Liver (tissue), 9 donors: ENCODE results near the gene COL12A1. TPM values are rescaled to one million over a fixed set of nuclear protein-coding genes. Genes with fewer than 3 reads are reported as not detected.

Source experiments
- DNase-seq: peaks from one replicate; pipeline ENCODE4 v3.0.0-alpha.2; 2017; ENCODE audit warnings: low spot score
- H3K27ac ChIP-seq, 2 donors: one replicate each; pipeline ENCODE4 v1.7.0; 2013; ENCODE audit warnings: inconsistent platforms in 2 of 2, low read length in 2 of 2, control low read depth in 1 of 2, low read depth in 1 of 2, mild to moderate bottlenecking in 1 of 2
- H3K27me3 ChIP-seq, 4 donors: one replicate each; pipeline versions ENCODE4 v1.6.1 to v1.7.0; 2013; ENCODE audit warnings: low read length in 3 of 4, inconsistent platforms in 1 of 4, mild to moderate bottlenecking in 1 of 4, moderate library complexity in 1 of 4; ENCODE audit not compliant: control insufficient read depth in 4 of 4, insufficient read depth in 4 of 4
- H3K36me3 ChIP-seq, 4 donors: one replicate each; pipeline versions ENCODE4 v1.6.1 to v1.7.0; 2013; ENCODE audit warnings: low read length in 3 of 4, mild to moderate bottlenecking in 3 of 4, low read depth in 1 of 4, moderate library complexity in 1 of 4; ENCODE audit not compliant: control insufficient read depth in 4 of 4, insufficient read depth in 3 of 4
- H3K4me1 ChIP-seq, 4 donors: one replicate each; pipeline versions ENCODE4 v1.6.1 to v1.7.0; 2013; ENCODE audit warnings: low read length in 3 of 4, mild to moderate bottlenecking in 3 of 4, moderate library complexity in 1 of 4; ENCODE audit not compliant: control insufficient read depth in 4 of 4, insufficient read depth in 4 of 4
- H3K4me3 ChIP-seq, 3 donors: one replicate each; pipeline versions ENCODE4 v1.6.1 to v1.7.0; 2013; ENCODE audit warnings: low read length in 3 of 3, control low read depth in 1 of 3, low read depth in 1 of 3, mild to moderate bottlenecking in 1 of 3
- H3K9ac ChIP-seq, 2 donors: one replicate each; pipeline ENCODE4 v1.7.0; 2013; ENCODE audit warnings: low read length in 2 of 2, mild to moderate bottlenecking in 2 of 2, moderate library complexity in 2 of 2, control low read depth in 1 of 2, low read depth in 1 of 2
- H3K9me3 ChIP-seq, 4 donors: one replicate each; pipeline versions ENCODE4 v1.6.1 to v1.7.0; 2013; ENCODE audit warnings: low read length in 3 of 4; ENCODE audit not compliant: control insufficient read depth in 4 of 4
- EGR1 ChIP-seq, 2 donors: IDR thresholded peaks; 2 replicates each; pipeline ENCODE4 v1.6.1; 2016 to 2018; ENCODE audit warnings: antibody characterized with exemption in 2 of 2, low read depth in 2 of 2
- FOXA2 ChIP-seq: IDR thresholded peaks from 2 replicates; pipeline ENCODE4 v1.6.1; 2016; ENCODE audit warnings: antibody characterized with exemption
- HNF4A ChIP-seq, 2 donors: conservative IDR thresholded peaks; 2 replicates each; pipeline ENCODE4 v1.6.1; 2016; ENCODE audit warnings: antibody characterized with exemption in 2 of 2, mild to moderate bottlenecking in 2 of 2
- HNF4G ChIP-seq: IDR thresholded peaks from 2 replicates; pipeline ENCODE4 v1.6.1; 2016; ENCODE audit warnings: antibody characterized with exemption
- JUND ChIP-seq, 2 donors: IDR thresholded peaks; 2 replicates each; pipeline ENCODE4 v1.6.1; 2016; ENCODE audit warnings: antibody characterized with exemption in 2 of 2
- NR2F2 ChIP-seq: IDR thresholded peaks from 2 replicates; pipeline ENCODE4 v1.6.1; 2016; ENCODE audit warnings: antibody characterized with exemption
- RAD21 ChIP-seq, 2 donors: IDR thresholded peaks; 2 replicates each; pipeline ENCODE4 v1.6.1; 2016; ENCODE audit warnings: antibody characterized with exemption in 2 of 2, mild to moderate bottlenecking in 2 of 2
- RXRA ChIP-seq, 2 donors: IDR thresholded peaks; 2 replicates each; pipeline ENCODE4 v1.6.1; 2017 to 2018; ENCODE audit warnings: antibody characterized with exemption in 2 of 2, mild to moderate bottlenecking in 1 of 2
- SP1 ChIP-seq: IDR thresholded peaks from 2 replicates; pipeline ENCODE4 v1.6.1; 2018; ENCODE audit warnings: antibody characterized with exemption, mild to moderate bottlenecking
- TAF1 ChIP-seq: conservative IDR thresholded peaks from 2 replicates; pipeline ENCODE4 v1.6.1; 2016; ENCODE audit warnings: antibody characterized with exemption, mild to moderate bottlenecking
- WGBS: extraction: QIAGEN DNeasy Blood & Tissue Kit; methylation state at CpG from one replicate; pipeline ENCODE4 v1.1.7; 2013; 5-methylcytosine and 5-hydroxymethylcytosine counted together
- polyA plus RNA-seq, 2 donors: library from polyadenylated mRNA; stranded (reverse) in 1 of 2; unstranded in 1 of 2; fragments of 200-250 nt in 1 of 2; fragments of >200 nt in 1 of 2; fragmentation: Nextera tagmentation in 1 of 2; extraction: Ambion mirVana in 1 of 2; gene quantifications; one replicate each; pipeline versions ENCODE4 v1.2.1 to v1.2.3, GENCODE V29; 2013 to 2015
- total RNA-seq, 2 donors: library from RNA; depleted of rRNA; stranded (reverse); fragments of >200 nt; gene quantifications; one replicate each; pipeline ENCODE4 v1.2.3, GENCODE V29; 2014
- TF ChIP-seq, protein P1 (sequence below): IDR thresholded peaks from 2 replicates; pipeline ENCODE4 v1.6.1; 2016; ENCODE audit warnings: antibody characterized with exemption, mild to moderate bottlenecking
- TF ChIP-seq, protein P2 (sequence below): IDR thresholded peaks from 2 replicates; pipeline ENCODE4 v1.6.1; 2016; ENCODE audit warnings: antibody characterized with exemption
- TF ChIP-seq, protein P3 (sequence below): IDR thresholded peaks from 2 replicates; pipeline ENCODE4 v1.6.1; 2016; ENCODE audit warnings: antibody characterized with exemption
- TF ChIP-seq, protein P4 (sequence below): IDR thresholded peaks from 2 replicates; pipeline ENCODE4 v1.6.1; 2016; ENCODE audit warnings: antibody characterized with exemption
- TF ChIP-seq, protein P5 (sequence below): fragments of 150-350 bp; IDR thresholded peaks from 2 replicates; pipeline ENCODE4 v1.5.1; 2017; ENCODE audit warnings: improper control_type of control experiment, low read depth, low read length; ENCODE audit not compliant: missing input control
- donor health status: healthy.
- donor health status: healthy.
- donor health status: healthy.
- donor health status: healthy.
- donor health status: healthy.

COL12A1 gene
- total and polyA plus RNA-seq, 4 donors, result 0.15 to 5.1 (median 1.8) TPM

DNA sequence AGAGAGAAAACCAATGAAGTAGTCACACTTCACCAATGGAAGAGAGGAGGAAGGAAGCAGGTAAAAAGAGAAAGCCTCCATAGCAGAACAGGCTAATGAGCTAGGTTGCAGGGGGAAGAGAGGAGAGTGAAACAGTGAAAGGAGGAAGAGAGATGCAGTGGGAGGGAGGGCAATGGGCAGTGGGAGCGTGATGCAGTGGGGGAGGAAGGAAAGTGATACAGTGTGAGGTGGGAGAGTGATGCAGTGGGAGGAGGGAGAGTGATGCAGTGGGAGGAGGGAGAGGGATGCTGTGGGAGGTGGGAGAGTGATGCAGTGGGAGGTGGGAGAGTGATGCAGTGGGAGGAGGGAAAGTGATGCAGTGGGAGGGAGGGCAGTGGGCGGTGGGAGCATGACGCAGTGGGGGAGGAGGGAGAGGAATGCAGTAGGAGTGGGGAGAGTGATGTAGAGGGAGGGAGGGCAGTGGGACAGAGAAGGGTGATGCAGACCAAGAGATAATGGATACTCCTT is 29.7 kb downstream of the COL12A1 start (continued):
- TF ChIP-seq, protein P1, sequence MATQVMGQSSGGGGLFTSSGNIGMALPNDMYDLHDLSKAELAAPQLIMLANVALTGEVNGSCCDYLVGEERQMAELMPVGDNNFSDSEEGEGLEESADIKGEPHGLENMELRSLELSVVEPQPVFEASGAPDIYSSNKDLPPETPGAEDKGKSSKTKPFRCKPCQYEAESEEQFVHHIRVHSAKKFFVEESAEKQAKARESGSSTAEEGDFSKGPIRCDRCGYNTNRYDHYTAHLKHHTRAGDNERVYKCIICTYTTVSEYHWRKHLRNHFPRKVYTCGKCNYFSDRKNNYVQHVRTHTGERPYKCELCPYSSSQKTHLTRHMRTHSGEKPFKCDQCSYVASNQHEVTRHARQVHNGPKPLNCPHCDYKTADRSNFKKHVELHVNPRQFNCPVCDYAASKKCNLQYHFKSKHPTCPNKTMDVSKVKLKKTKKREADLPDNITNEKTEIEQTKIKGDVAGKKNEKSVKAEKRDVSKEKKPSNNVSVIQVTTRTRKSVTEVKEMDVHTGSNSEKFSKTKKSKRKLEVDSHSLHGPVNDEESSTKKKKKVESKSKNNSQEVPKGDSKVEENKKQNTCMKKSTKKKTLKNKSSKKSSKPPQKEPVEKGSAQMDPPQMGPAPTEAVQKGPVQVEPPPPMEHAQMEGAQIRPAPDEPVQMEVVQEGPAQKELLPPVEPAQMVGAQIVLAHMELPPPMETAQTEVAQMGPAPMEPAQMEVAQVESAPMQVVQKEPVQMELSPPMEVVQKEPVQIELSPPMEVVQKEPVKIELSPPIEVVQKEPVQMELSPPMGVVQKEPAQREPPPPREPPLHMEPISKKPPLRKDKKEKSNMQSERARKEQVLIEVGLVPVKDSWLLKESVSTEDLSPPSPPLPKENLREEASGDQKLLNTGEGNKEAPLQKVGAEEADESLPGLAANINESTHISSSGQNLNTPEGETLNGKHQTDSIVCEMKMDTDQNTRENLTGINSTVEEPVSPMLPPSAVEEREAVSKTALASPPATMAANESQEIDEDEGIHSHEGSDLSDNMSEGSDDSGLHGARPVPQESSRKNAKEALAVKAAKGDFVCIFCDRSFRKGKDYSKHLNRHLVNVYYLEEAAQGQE, result no peak
- no peak for TF ChIP-seq RXRA (IDR thresholded peaks at IDR 0.05)
- no peak for TF ChIP-seq HNF4A (conservative IDR thresholded peaks at IDR 0.05)
- TF ChIP-seq HNF4G, result no peak

DNA sequence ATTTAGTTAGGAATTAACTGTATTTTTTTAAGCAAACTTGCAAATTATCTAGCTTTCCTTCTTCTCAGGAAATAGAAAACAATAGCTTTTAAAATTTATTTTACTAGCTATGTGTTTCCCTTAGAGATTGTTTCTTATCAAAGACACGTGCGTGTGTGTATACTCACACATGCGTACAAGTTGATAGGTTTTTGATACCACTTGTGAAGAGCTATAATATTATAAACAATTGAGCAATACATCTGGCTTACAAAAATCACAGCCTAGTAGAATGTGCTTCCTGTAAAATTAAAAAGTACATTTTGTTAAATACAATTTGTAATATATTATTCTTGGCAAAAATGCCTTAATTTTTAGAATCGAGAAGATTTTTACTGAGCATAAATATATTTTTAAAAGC is 33.9 kb downstream of the COL12A1 start:
- whole genome bisulfite sequencing, result 66% methylated on average over 4 of the region's 4 CpGs
- H3K36me3 ChIP-seq, result no peaks in the 10 kb centered on the region
- no peaks in the 10 kb centered on the region for H3K9me3 ChIP-seq
- H3K9ac ChIP-seq, result no peak overlapping the region
- H3K4me1 ChIP-seq, result no peaks in the 10 kb centered on the region
- H3K4me3 ChIP-seq, result no peak overlapping the region
- DNase-seq, result no peak
- peaks cover 0 to 6% (median 0%) of the 10 kb centered on the region in 4 donors for H3K27me3 ChIP-seq
- H3K27ac ChIP-seq, result no peak overlapping the region
- TF ChIP-seq, protein P1, result no peak
- TF ChIP-seq TAF1 (no peak), JUND (IDR thresholded peaks at IDR 0.05) (no peak), FOXA2 (no peak), RAD21 (IDR thresholded peaks at IDR 0.05) (no peak), EGR1 (IDR thresholded peaks at IDR 0.05; ENCODE audit: low read depth in 2 of 2) (no peak), NR2F2 (no peak), SP1 (no peak)
- TF ChIP-seq, protein P2, sequence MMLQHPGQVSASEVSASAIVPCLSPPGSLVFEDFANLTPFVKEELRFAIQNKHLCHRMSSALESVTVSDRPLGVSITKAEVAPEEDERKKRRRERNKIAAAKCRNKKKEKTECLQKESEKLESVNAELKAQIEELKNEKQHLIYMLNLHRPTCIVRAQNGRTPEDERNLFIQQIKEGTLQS, result no peak
- TF ChIP-seq, protein P3, sequence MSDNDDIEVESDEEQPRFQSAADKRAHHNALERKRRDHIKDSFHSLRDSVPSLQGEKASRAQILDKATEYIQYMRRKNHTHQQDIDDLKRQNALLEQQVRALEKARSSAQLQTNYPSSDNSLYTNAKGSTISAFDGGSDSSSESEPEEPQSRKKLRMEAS, result no peak

DNA sequence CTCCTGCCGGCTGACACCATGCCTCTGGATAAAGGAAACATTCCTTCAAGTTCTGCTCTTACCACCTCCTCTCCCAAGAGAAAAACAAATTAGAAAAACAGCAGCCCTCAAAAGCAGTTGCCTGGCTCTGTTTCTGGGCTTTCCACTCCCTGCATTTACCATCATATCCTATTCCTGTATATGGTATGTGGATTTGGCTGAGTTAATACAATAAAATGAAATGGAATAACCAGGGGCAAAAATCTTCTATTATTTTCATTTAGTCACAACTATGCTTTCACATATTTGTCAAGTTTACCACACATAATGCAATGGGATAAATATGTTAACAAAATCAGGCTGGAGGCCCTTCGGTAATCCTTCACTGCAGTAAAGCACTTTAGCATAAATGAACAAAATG is 34.3 kb downstream of the COL12A1 start:
- Histone ChIP-seq H3K36me3 (no peaks in the 10 kb centered on the region), H3K4me3 (no peak overlapping the region), H3K4me1 (no peaks in the 10 kb centered on the region), H3K27me3 (peaks cover 0 to 6% (median 0%) of the 10 kb centered on the region in 4 donors), H3K27ac (no peak overlapping the region), H3K9ac (no peak overlapping the region), H3K9me3 (no peaks in the 10 kb centered on the region)
- no peak for DNase-seq
- 66% methylated on average over 2 of the region's 2 CpGs for whole genome bisulfite sequencing
- TF ChIP-seq, protein P4, sequence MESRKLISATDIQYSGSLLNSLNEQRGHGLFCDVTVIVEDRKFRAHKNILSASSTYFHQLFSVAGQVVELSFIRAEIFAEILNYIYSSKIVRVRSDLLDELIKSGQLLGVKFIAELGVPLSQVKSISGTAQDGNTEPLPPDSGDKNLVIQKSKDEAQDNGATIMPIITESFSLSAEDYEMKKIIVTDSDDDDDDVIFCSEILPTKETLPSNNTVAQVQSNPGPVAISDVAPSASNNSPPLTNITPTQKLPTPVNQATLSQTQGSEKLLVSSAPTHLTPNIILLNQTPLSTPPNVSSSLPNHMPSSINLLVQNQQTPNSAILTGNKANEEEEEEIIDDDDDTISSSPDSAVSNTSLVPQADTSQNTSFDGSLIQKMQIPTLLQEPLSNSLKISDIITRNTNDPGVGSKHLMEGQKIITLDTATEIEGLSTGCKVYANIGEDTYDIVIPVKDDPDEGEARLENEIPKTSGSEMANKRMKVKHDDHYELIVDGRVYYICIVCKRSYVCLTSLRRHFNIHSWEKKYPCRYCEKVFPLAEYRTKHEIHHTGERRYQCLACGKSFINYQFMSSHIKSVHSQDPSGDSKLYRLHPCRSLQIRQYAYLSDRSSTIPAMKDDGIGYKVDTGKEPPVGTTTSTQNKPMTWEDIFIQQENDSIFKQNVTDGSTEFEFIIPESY, result no peak
- TF ChIP-seq, protein P5, sequence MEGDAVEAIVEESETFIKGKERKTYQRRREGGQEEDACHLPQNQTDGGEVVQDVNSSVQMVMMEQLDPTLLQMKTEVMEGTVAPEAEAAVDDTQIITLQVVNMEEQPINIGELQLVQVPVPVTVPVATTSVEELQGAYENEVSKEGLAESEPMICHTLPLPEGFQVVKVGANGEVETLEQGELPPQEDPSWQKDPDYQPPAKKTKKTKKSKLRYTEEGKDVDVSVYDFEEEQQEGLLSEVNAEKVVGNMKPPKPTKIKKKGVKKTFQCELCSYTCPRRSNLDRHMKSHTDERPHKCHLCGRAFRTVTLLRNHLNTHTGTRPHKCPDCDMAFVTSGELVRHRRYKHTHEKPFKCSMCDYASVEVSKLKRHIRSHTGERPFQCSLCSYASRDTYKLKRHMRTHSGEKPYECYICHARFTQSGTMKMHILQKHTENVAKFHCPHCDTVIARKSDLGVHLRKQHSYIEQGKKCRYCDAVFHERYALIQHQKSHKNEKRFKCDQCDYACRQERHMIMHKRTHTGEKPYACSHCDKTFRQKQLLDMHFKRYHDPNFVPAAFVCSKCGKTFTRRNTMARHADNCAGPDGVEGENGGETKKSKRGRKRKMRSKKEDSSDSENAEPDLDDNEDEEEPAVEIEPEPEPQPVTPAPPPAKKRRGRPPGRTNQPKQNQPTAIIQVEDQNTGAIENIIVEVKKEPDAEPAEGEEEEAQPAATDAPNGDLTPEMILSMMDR, result no peak
- TF ChIP-seq JUND (IDR thresholded peaks at IDR 0.05) (no peak), HNF4G (no peak)
